C4-2B (cell line): Measurements from ENCODE around the gene KIF4A.

Experiments
- CTCF ChIP-seq: fragments of 450-650 bp; conservative IDR thresholded peaks from 2 replicates; pipeline ENCODE4 v1.5.1; 2017; ENCODE audit warnings: mild to moderate bottlenecking
- ZFX ChIP-seq: fragments of 450-650 bp; IDR thresholded peaks from 2 replicates; pipeline ENCODE4 v1.6.1; 2017

DNA sequence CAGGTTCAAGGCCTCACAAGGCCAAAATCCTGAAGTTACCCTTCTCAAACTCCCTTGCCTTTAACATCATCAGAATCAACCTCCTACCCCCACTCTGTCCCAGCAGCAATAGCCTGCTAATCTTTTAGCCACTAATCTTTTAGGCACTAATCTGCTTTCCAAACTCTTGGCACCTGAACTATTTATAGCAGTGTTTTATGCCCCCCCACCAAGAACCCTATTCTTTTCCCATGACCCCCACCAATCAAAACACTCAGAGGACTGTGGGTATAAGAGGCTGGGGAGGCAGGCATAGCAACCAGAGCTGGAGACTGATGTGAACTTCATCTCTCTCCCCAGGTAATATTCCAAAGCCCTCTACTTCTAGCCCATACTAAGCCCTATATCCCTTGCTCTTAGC, 21.9 kb upstream of the KIF4A start, which contains the start of gene ARR3:
- TF ChIP-seq CTCF (no peak), ZFX (no peak)
